Fibroblast of the conjunctiva (primary cell): ENCODE data around the gene LDLRAD4.

Source experiments
- DNase-seq: peaks from one replicate; pipeline ENCODE4 v3.0.0-alpha.2; 2010; ENCODE audit warnings: low read depth

LDLRAD4 gene

GRCh38 chr18:13286456-13287125, 68.0 kb downstream of the LDLRAD4 start:
- no peak for DNase-seq

- no peak for DNase-seq
These were observed 68.8 kb downstream of the LDLRAD4 start for GRCh38 chr18:13287372-13287771.

- DNase-seq = no peak
These were observed 70.1 kb downstream of the LDLRAD4 start for GRCh38 chr18:13288509-13289133.

- no peak for DNase-seq
These were observed 71.1 kb downstream of the LDLRAD4 start for GRCh38 chr18:13289481-13290205.

- no peak for DNase-seq
These were observed 72.3 kb downstream of the LDLRAD4 start for GRCh38 chr18:13290856-13291271.

GRCh38 chr18:13291299-13291698, 72.7 kb downstream of the LDLRAD4 start:
- no peak for DNase-seq

GRCh38 chr18:13291745-13292447, 73.3 kb downstream of the LDLRAD4 start:
- DNase-seq = no peak

- DNase-seq = no peak
These were observed 74.2 kb downstream of the LDLRAD4 start for GRCh38 chr18:13292736-13293135.

- no peak for DNase-seq
These were observed 75.7 kb downstream of the LDLRAD4 start for GRCh38 chr18:13294309-13294708.

GRCh38 chr18:13295894-13296293, 77.3 kb downstream of the LDLRAD4 start:
- no peak for DNase-seq

GRCh38 chr18:13296867-13297574, 78.5 kb downstream of the LDLRAD4 start:
- no peak for DNase-seq

GRCh38 chr18:13298262-13298661, 79.7 kb downstream of the LDLRAD4 start:
- DNase-seq = no peak

- no peak for DNase-seq
These were observed 81.5 kb downstream of the LDLRAD4 start for GRCh38 chr18:13300029-13300428.

- DNase-seq = no peak
These were observed 82.2 kb downstream of the LDLRAD4 start for GRCh38 chr18:13300796-13301195.

- DNase-seq = no peak
These were observed 83.5 kb downstream of the LDLRAD4 start for GRCh38 chr18:13302040-13302439.

GRCh38 chr18:13302457-13303225, 84.1 kb downstream of the LDLRAD4 start:
- DNase-seq = no peak

GRCh38 chr18:13303756-13304364, 85.3 kb downstream of the LDLRAD4 start:
- DNase-seq = no peak

GRCh38 chr18:13305301-13305700, 86.7 kb downstream of the LDLRAD4 start:
- no peak for DNase-seq

- no peak for DNase-seq
These were observed 88.0 kb downstream of the LDLRAD4 start for GRCh38 chr18:13306583-13306982.

- no peak for DNase-seq
These were observed 89.8 kb downstream of the LDLRAD4 start for GRCh38 chr18:13308369-13308768.
